Ascending aorta (tissue), 2 donors: Measurements from ENCODE around the gene ARHGAP19. TPM values are rescaled to one million over a fixed set of nuclear protein-coding genes. Genes with fewer than 3 reads are reported as not detected.

Experiments used
- DNase-seq, 2 donors: peaks; one replicate each; pipeline ENCODE4 v3.0.0-alpha.2; 2019; ENCODE audit warnings: low spot score in 2 of 2
- H3K27ac ChIP-seq, 2 donors: fragments of 200-600 bp; sonication (generic); one replicate each; pipeline ENCODE4 v1.5.1; 2016 to 2017; ENCODE audit warnings: mild to moderate bottlenecking in 1 of 2
- H3K27me3 ChIP-seq: fragments of 200-600 bp; sonication (generic); one replicate; pipeline ENCODE4 v1.5.1; 2017
- H3K36me3 ChIP-seq, 2 donors: fragments of 200-600 bp; sonication (generic); one replicate each; pipeline ENCODE4 v1.5.1; 2016
- H3K4me1 ChIP-seq, 2 donors: fragments of 200-600 bp; sonication (generic); one replicate each; pipeline ENCODE4 v1.5.1; 2016 to 2017; ENCODE audit warnings: mild to moderate bottlenecking in 1 of 2
- H3K4me3 ChIP-seq, 2 donors: fragments of 200-600 bp; sonication (generic); one replicate each; pipeline ENCODE4 v1.5.1; 2016 to 2017; ENCODE audit warnings: mild to moderate bottlenecking in 1 of 2
- H3K9me3 ChIP-seq, 2 donors: fragments of 200-600 bp; sonication (generic); one replicate each; pipeline ENCODE4 v1.5.1; 2016
- CTCF ChIP-seq, 3 experiments: fragments of 200-600 bp in 2 of 3; fragments of 450-650 bp in 1 of 3; sonication (generic) in 2 of 3; IDR thresholded peaks; one replicate each; pipeline ENCODE4 v1.5.1; 2016 to 2019; ENCODE audit warnings: antibody characterized with exemption in 3 of 3, mild to moderate bottlenecking in 1 of 3, moderate library complexity in 1 of 3
- intact Hi-C: fragments of 100-400 bp; cut with DNase I; formaldehyde crosslinking; loops from one replicate; pipeline ENCODE4 v1.15.1; 2023
- total RNA-seq: library from RNA; depleted of rRNA; stranded (reverse); fragments of >200 nt; gene quantifications from one replicate; pipeline ENCODE4 v1.1.0, GENCODE V29; 2016

The ARHGAP19 gene
- total RNA-seq, 1 donor from 2014 or later: 4.5 TPM

GRCh38 chr10:97333351-97333600, 40.8 kb upstream of the ARHGAP19 start:
- intact Hi-C loops: no loop called here
- peaks cover 6 to 39% of the 10 kb centered on the region in 2 donors for H3K4me1 ChIP-seq
- H3K36me3 ChIP-seq: peaks cover 7 to 15% of the 10 kb centered on the region in 2 donors
- no peak for TF ChIP-seq CTCF (IDR thresholded peaks at IDR 0.05)
- DNase-seq: no peak
- H3K27me3 ChIP-seq: no peaks in the 10 kb centered on the region
- peak overlapping the region; percentile 45 to 87 for H3K27ac ChIP-seq
- H3K9me3 ChIP-seq: no peaks in the 10 kb centered on the region
- peak overlapping the region; percentile 73 to 98 for H3K4me3 ChIP-seq

GRCh38 chr10:97332591-97333350, 40.3 kb upstream of the ARHGAP19 start:
- peak overlapping the region; percentile 73 to 98 for H3K4me3 ChIP-seq
- peaks cover 7 to 15% of the 10 kb centered on the region in 2 donors for H3K36me3 ChIP-seq
- TF ChIP-seq CTCF (IDR thresholded peaks at IDR 0.05): no peak
- intact Hi-C loops: no loop called here
- DNase-seq: no peak
- H3K27ac ChIP-seq: peak overlapping the region; percentile 22 to 45
- H3K27me3 ChIP-seq: no peaks in the 10 kb centered on the region
- no peaks in the 10 kb centered on the region for H3K9me3 ChIP-seq
- H3K4me1 ChIP-seq: peaks cover 6 to 39% of the 10 kb centered on the region in 2 donors

GRCh38 chr10:97331153-97331703, 38.8 kb upstream of the ARHGAP19 start:
- Histone ChIP-seq H3K4me1 (peaks cover 6 to 36% of the 10 kb centered on the region in 2 donors), H3K27ac (no peak overlapping the region), H3K9me3 (no peaks in the 10 kb centered on the region), H3K36me3 (peaks cover 7 to 15% of the 10 kb centered on the region in 2 donors), H3K27me3 (no peaks in the 10 kb centered on the region), H3K4me3 (peak overlapping the region in 1 of 2 donors; percentile 73)
- DNase-seq: no peak
- intact Hi-C loops: no loop called here
- TF ChIP-seq CTCF (IDR thresholded peaks at IDR 0.05): no peak

GRCh38 chr10:97329766-97330165, 37.3 kb upstream of the ARHGAP19 start:
- Histone ChIP-seq H3K9me3 (no peaks in the 10 kb centered on the region), H3K4me1 (peaks cover 6 to 25% of the 10 kb centered on the region in 2 donors), H3K27me3 (no peaks in the 10 kb centered on the region), H3K27ac (no peak overlapping the region), H3K36me3 (peaks cover 7 to 15% of the 10 kb centered on the region in 2 donors), H3K4me3 (no peak overlapping the region)
- intact Hi-C loops: no loop called here
- no peak for TF ChIP-seq CTCF (IDR thresholded peaks at IDR 0.05)
- no peak for DNase-seq

- intact Hi-C loops: no loop called here
- Histone ChIP-seq H3K36me3 (peaks cover 7 to 15% of the 10 kb centered on the region in 2 donors), H3K9me3 (no peaks in the 10 kb centered on the region), H3K27me3 (no peaks in the 10 kb centered on the region), H3K27ac (no peak overlapping the region), H3K4me3 (no peak overlapping the region), H3K4me1 (peaks cover 6 to 25% of the 10 kb centered on the region in 2 donors)
- no peak for TF ChIP-seq CTCF (IDR thresholded peaks at IDR 0.05)
- no peak for DNase-seq
Observed at GRCh38 chr10:97328646-97329453, 36.4 kb upstream of the ARHGAP19 start.
